ENCODE measurements around the gene FBXO22.
"Not testable (repeated sequence)": the region's sequence is repeated elsewhere in the genome, so short reads cannot be mapped to it uniquely, and the experiment has no call there.

The FBXO22 gene

GRCh38 chr15:75903331-75904239 is at the start of gene FBXO22:
TSS of gene FBXO22 (plus strand) at chr15:75903878. CDS start at chr15:75903964, 86 bp downstream.
- no peak for TF ChIP-seq CTCF (IDR thresholded peaks at IDR 0.05; ENCODE audit: low read depth, low read length, missing control alignments)
- in situ Hi-C loops (cut with HindIII; ENCODE audit: low sequenced_read_pairs) = no loop called here
- H3K4me3 ChIP-seq (ENCODE audit: low read depth, low read length) = peak within 1 kb of the TSS; percentile 91
- DNase-seq (ENCODE audit: low read depth) = peak; percentile 71

- in situ Hi-C loops (cut with HindIII; ENCODE audit: low sequenced_read_pairs) = no loop called here
- no peak for TF ChIP-seq CTCF (IDR thresholded peaks at IDR 0.05; ENCODE audit: low read depth, low read length, missing control alignments)
- no peak for DNase-seq (ENCODE audit: low read depth)
- H3K4me3 ChIP-seq (ENCODE audit: low read depth, low read length) = no peak overlapping the region
Measured at GRCh38 chr15:75857886-75858285, 45.8 kb upstream of the FBXO22 start.

- no peak for TF ChIP-seq CTCF (IDR thresholded peaks at IDR 0.05; ENCODE audit: low read depth, low read length, missing control alignments)
- H3K4me3 ChIP-seq (ENCODE audit: low read depth, low read length) = no peak overlapping the region
- DNase-seq (ENCODE audit: low read depth) = no peak
- in situ Hi-C loops (cut with HindIII; ENCODE audit: low sequenced_read_pairs) = no loop called here
Measured at GRCh38 chr15:75861750-75862402, 41.8 kb upstream of the FBXO22 start.

- TF ChIP-seq CTCF (IDR thresholded peaks at IDR 0.05; ENCODE audit: low read depth, low read length, missing control alignments) = no peak
- H3K4me3 ChIP-seq (ENCODE audit: low read depth, low read length) = no peak overlapping the region
- in situ Hi-C loops (cut with HindIII; ENCODE audit: low sequenced_read_pairs) = no loop called here
- no peak for DNase-seq (ENCODE audit: low read depth)
Measured at GRCh38 chr15:75862796-75863195, 40.9 kb upstream of the FBXO22 start.

GRCh38 chr15:75864213-75865059 is 39.2 kb upstream of the FBXO22 start:
- DNase-seq (ENCODE audit: low read depth) = no peak
- no peak for TF ChIP-seq CTCF (IDR thresholded peaks at IDR 0.05; ENCODE audit: low read depth, low read length, missing control alignments)
- in situ Hi-C loops (cut with HindIII; ENCODE audit: low sequenced_read_pairs) = no loop called here
- no peak overlapping the region for H3K4me3 ChIP-seq (ENCODE audit: low read depth, low read length)

- H3K4me3 ChIP-seq (ENCODE audit: low read depth, low read length); in situ Hi-C loops (cut with HindIII; ENCODE audit: low sequenced_read_pairs); DNase-seq (ENCODE audit: low read depth): not testable (repeated sequence)
Measured at GRCh38 chr15:75866045-75866444, 37.6 kb upstream of the FBXO22 start.

Measured in astrocyte of the cerebellum (primary cell).